Thyroid gland (tissue), 4 donors: ENCODE measurements around the gene GCNT3. TPM values are rescaled to one million over a fixed set of nuclear protein-coding genes. Genes with fewer than 3 reads are reported as not detected.
A peak's percentile ranks its signal among the peaks of the same experiment; 100 is the strongest.

ENCODE experiments used
- DNase-seq, 2 donors: peaks; one replicate each; pipeline ENCODE4 v3.0.0-alpha.2; 2019
- H3K27ac ChIP-seq, 3 donors: fragments of 200-600 bp; sonication (generic); 1 replicate in 2 of 3; 2 replicates in 1 of 3; pipeline ENCODE4 v1.5.1; 2016 to 2019; ENCODE audit warnings: mild to moderate bottlenecking in 1 of 3, moderate library complexity in 1 of 3
- H3K27me3 ChIP-seq: fragments of 200-600 bp; sonication (generic); one replicate; pipeline ENCODE4 v1.5.1; 2019
- H3K36me3 ChIP-seq, 2 donors: fragments of 200-600 bp; sonication (generic); one replicate each; pipeline ENCODE4 v1.5.1; 2016 to 2019
- H3K4me1 ChIP-seq, 2 donors: fragments of 200-600 bp; sonication (generic); one replicate each; pipeline ENCODE4 v1.5.1; 2017 to 2019
- H3K4me3 ChIP-seq, 3 donors: fragments of 200-600 bp; sonication (generic); replicated peaks in 1 of 3; 1 replicate in 2 of 3; 2 replicates in 1 of 3; pipeline ENCODE4 v1.5.1; 2016; ENCODE audit warnings: mild to moderate bottlenecking in 1 of 3
- H3K9me3 ChIP-seq: fragments of 200-600 bp; sonication (generic); one replicate; pipeline ENCODE4 v1.5.1; 2017
- POLR2A ChIP-seq, 2 donors: fragments of 450-650 bp; IDR thresholded peaks; one replicate each; pipeline ENCODE4 v1.6.1; 2017; ENCODE audit warnings: antibody characterized with exemption in 2 of 2, mild to moderate bottlenecking in 2 of 2, moderate library complexity in 1 of 2
- WGBS, 2 donors: methylation state at CpG; one replicate each; pipeline ENCODE4 v1.1.5; 2017; 5-methylcytosine and 5-hydroxymethylcytosine counted together
- intact Hi-C: fragments of 100-400 bp; cut with DNase I; formaldehyde crosslinking; loops from one replicate; pipeline ENCODE4 v1.15.1; 2023
- total RNA-seq, 4 donors: library from RNA; depleted of rRNA; stranded (reverse); fragments of >200 nt; gene quantifications; one replicate each; pipeline ENCODE4 v1.2.3, GENCODE V29; 2016
- TF ChIP-seq, protein P1 (sequence below), 6 experiments: fragments of 200-600 bp in 3 of 6; fragments of 450-650 bp in 3 of 6; sonication (generic) in 3 of 6; IDR thresholded peaks; one replicate each; pipeline ENCODE4 v1.5.1; 2016 to 2019; ENCODE audit warnings: antibody characterized with exemption in 6 of 6, mild to moderate bottlenecking in 2 of 6, inconsistent platforms in 1 of 6, moderate library complexity in 1 of 6

The GCNT3 gene
- total RNA-seq, 4 donors from 2014 or later = 0.13 to 2.2 (median 2.1) TPM; not detected in 1

DNA sequence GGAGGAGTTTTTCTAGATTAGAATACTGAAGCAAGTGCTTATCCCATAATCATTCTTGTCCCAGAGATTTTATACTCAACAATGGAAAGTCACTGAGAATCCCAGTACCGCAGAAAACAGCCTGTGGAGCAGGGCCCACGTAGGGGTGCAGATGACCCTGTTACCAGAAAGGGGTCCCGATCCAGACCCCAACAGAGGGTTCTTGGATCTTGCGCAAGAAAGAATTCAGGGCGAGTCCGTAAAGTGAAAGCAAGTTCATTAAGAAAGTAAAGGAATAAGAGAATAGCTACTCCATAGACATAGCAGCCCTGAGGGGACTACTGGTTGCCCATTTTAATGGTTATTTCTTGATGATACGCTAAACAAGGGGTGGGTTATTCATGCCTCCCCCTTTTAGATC, 2.6 kb downstream of the GCNT3 start:
- WGBS, 2 donors = 94 to 95% methylated on average over 7 of the region's 7 CpGs
- TF ChIP-seq, protein P1, sequence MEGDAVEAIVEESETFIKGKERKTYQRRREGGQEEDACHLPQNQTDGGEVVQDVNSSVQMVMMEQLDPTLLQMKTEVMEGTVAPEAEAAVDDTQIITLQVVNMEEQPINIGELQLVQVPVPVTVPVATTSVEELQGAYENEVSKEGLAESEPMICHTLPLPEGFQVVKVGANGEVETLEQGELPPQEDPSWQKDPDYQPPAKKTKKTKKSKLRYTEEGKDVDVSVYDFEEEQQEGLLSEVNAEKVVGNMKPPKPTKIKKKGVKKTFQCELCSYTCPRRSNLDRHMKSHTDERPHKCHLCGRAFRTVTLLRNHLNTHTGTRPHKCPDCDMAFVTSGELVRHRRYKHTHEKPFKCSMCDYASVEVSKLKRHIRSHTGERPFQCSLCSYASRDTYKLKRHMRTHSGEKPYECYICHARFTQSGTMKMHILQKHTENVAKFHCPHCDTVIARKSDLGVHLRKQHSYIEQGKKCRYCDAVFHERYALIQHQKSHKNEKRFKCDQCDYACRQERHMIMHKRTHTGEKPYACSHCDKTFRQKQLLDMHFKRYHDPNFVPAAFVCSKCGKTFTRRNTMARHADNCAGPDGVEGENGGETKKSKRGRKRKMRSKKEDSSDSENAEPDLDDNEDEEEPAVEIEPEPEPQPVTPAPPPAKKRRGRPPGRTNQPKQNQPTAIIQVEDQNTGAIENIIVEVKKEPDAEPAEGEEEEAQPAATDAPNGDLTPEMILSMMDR (IDR thresholded peaks at IDR 0.05) = no peak
- TF ChIP-seq POLR2A (IDR thresholded peaks at IDR 0.05) = no peak
- no peaks in the 10 kb centered on the region for H3K9me3 ChIP-seq

GRCh38 chr15:59615661-59616060, 4.1 kb downstream of the GCNT3 start:
- intact Hi-C loops = loop anchor here (10.0 kb wide), 1 partner anchor 81 kb away; no protein-coding TSS in a partner anchor
- WGBS, 2 donors = 47 to 73% methylated on average over 5 of the region's 5 CpGs
- peak; percentile 57 to 67 for DNase-seq
- peak overlapping the region; percentile 82 to 98 (median 92) for H3K27ac ChIP-seq
- H3K36me3 ChIP-seq = no peaks in the 10 kb centered on the region
- peaks cover 11 to 21% of the 10 kb centered on the region in 2 donors for H3K4me1 ChIP-seq
- no peaks in the 10 kb centered on the region for H3K9me3 ChIP-seq
- H3K4me3 ChIP-seq = no peak overlapping the region
- H3K27me3 ChIP-seq = no peaks in the 10 kb centered on the region
- TF ChIP-seq, protein P1 (IDR thresholded peaks at IDR 0.05) = no peak
- TF ChIP-seq POLR2A (IDR thresholded peaks at IDR 0.05) = no peak

More for the DNA sequence above, 2.6 kb downstream of the GCNT3 start:
- Histone ChIP-seq H3K27ac (no peak overlapping the region), H3K36me3 (no peaks in the 10 kb centered on the region), H3K4me1 (peaks cover 11 to 16% of the 10 kb centered on the region in 2 donors), H3K27me3 (no peaks in the 10 kb centered on the region), H3K4me3 (no peak overlapping the region)
- DNase-seq = no peak
- intact Hi-C loops = loop anchor here (10.0 kb wide), 1 partner anchor 79 kb away; no protein-coding TSS in a partner anchor

- H3K27me3 ChIP-seq = no peaks in the 10 kb centered on the region
- WGBS, 2 donors = 29 to 30% methylated on average over 3 of the region's 3 CpGs
Observed at GRCh38 chr15:59616379-59616778, 4.8 kb downstream of the GCNT3 start.

GRCh38 chr15:59618406-59618805, 6.8 kb downstream of the GCNT3 start:
- Histone ChIP-seq H3K27ac (no peak overlapping the region), H3K4me1 (peaks cover 11 to 21% of the 10 kb centered on the region in 2 donors), H3K36me3 (no peaks in the 10 kb centered on the region), H3K27me3 (no peaks in the 10 kb centered on the region), H3K9me3 (no peaks in the 10 kb centered on the region), H3K4me3 (no peak overlapping the region)
- DNase-seq = no peak
- intact Hi-C loops = loop anchor here (10.0 kb wide), 1 partner anchor 84 kb away; no protein-coding TSS in a partner anchor
- no peak for TF ChIP-seq POLR2A (IDR thresholded peaks at IDR 0.05)
- TF ChIP-seq, protein P1 (IDR thresholded peaks at IDR 0.05) = no peak
- 92 to 93% methylated on average over 4 of the region's 4 CpGs for WGBS, 2 donors

More at GRCh38 chr15:59616379-59616778, 4.8 kb downstream of the GCNT3 start:
- H3K27ac ChIP-seq = peak overlapping the region; percentile 82 to 98 (median 92)
- peak in 1 of 2 donors; percentile 31 for TF ChIP-seq POLR2A (IDR thresholded peaks at IDR 0.05)
- TF ChIP-seq, protein P1 (IDR thresholded peaks at IDR 0.05) = peak in 4 of 6 experiments; percentile 22 to 58 (median 34)
- H3K4me3 ChIP-seq = no peak overlapping the region
- H3K4me1 ChIP-seq = peaks cover 11 to 21% of the 10 kb centered on the region in 2 donors
- no peaks in the 10 kb centered on the region for H3K36me3 ChIP-seq
- H3K9me3 ChIP-seq = no peaks in the 10 kb centered on the region
- peak; percentile 66 to 70 for DNase-seq
- intact Hi-C loops = loop anchor here (10.0 kb wide), 1 partner anchor 82 kb away; no protein-coding TSS in a partner anchor

DNA sequence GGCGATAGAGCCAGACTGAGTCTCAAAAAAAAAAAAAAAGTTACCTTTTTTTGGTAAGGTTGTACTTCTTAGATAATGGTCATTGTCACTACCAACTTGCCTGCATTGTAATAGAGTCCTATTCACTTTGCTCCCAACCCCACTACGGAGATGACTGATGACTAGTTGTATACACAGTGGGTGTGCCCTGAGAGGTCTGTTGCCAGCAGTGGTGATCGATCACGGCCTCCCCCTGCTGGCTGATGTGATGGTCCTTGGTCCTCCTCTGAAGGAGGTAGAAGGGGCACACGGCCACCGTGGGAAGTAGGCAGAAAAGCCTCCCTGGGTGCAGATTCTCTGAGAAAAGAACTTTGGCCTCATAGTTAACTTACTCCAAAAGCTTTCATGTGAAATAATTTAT, 10.7 kb downstream of the GCNT3 start:
- WGBS, 2 donors = 38 to 42% methylated on average over 6 of the region's 6 CpGs
- H3K27ac ChIP-seq = no peak overlapping the region

More for the DNA sequence above, 10.7 kb downstream of the GCNT3 start:
- Histone ChIP-seq H3K4me1 (peaks cover 0 to 5% of the 10 kb centered on the region in 2 donors), H3K36me3 (no peaks in the 10 kb centered on the region), H3K4me3 (no peak overlapping the region), H3K27me3 (no peaks in the 10 kb centered on the region), H3K9me3 (no peaks in the 10 kb centered on the region)
- TF ChIP-seq, protein P1 (IDR thresholded peaks at IDR 0.05) = peak in 2 of 6 experiments; percentile 12 to 13
- TF ChIP-seq POLR2A (IDR thresholded peaks at IDR 0.05) = no peak
- DNase-seq = peak; percentile 6 to 17
- intact Hi-C loops = no loop called here
